Common myeloid progenitor, CD34-positive (primary cell): Measurements from ENCODE around the gene LPP.

Source experiments
- CTCF ChIA-PET: fragments of 350-600 bp; sonication (Branson Sonifier 250); formaldehyde crosslinking; loops from one replicate; lab custom pipeline; 2021; ENCODE audit warnings: antibody characterized with exemption; lab: Charles Lee
- POLR2A ChIA-PET: fragments of 350-600 bp; sonication (Branson Sonifier 250); formaldehyde crosslinking; loops from one replicate; lab custom pipeline; 2021; ENCODE audit warnings: antibody characterized with exemption; lab: Charles Lee
- DNase-seq, 3 donors: peaks; one replicate each; pipeline versions ENCODE4 v3.0.0 to v3.0.0-alpha.2; 2013
- H3K27ac ChIP-seq, 2 experiments: 1 replicate in 1 of 2; 2 replicates in 1 of 2; pipeline ENCODE4 v1.7.0; 2013; ENCODE audit warnings: inconsistent platforms in 2 of 2, low read length in 2 of 2, mild to moderate bottlenecking in 2 of 2, low read depth in 1 of 2, moderate library complexity in 1 of 2; ENCODE audit not compliant: severe bottlenecking in 2 of 2, insufficient read depth in 1 of 2, poor library complexity in 1 of 2
- H3K27me3 ChIP-seq, 5 experiments: replicated peaks in 2 of 5; 1 replicate in 3 of 5; 2 replicates in 2 of 5; pipeline versions ENCODE4 v1.6.1 to v1.7.0; 2013; ENCODE audit warnings: low read length in 4 of 5, mild to moderate bottlenecking in 2 of 5, moderate library complexity in 2 of 5, inconsistent platforms in 1 of 5; ENCODE audit not compliant: insufficient read depth in 5 of 5, control insufficient read depth in 4 of 5
- H3K36me3 ChIP-seq, 4 experiments: 1 replicate in 2 of 4; 2 replicates in 2 of 4; pipeline versions ENCODE4 v1.6.1 to v1.7.0; 2013; ENCODE audit warnings: low read length in 3 of 4, control low read depth in 1 of 4, mild to moderate bottlenecking in 1 of 4; ENCODE audit not compliant: control insufficient read depth in 4 of 4, insufficient read depth in 4 of 4
- H3K4me1 ChIP-seq, 4 experiments: 1 replicate in 3 of 4; 2 replicates in 1 of 4; pipeline versions ENCODE4 v1.6.1 to v1.7.1; 2013; ENCODE audit warnings: low read length in 3 of 4, mild to moderate bottlenecking in 3 of 4, control low read depth in 1 of 4, inconsistent platforms in 1 of 4, moderate library complexity in 1 of 4; ENCODE audit not compliant: control insufficient read depth in 4 of 4, insufficient read depth in 4 of 4; ENCODE audit errors: control extremely low read depth in 1 of 4
- H3K4me3 ChIP-seq, 7 experiments: 1 replicate in 4 of 7; 2 replicates in 3 of 7; pipeline versions ENCODE4 v1.5.1 to v1.7.0; 2013; ENCODE audit warnings: mild to moderate bottlenecking in 7 of 7, low read length in 6 of 7, moderate library complexity in 6 of 7, inconsistent platforms in 2 of 7, low read depth in 2 of 7, control low read depth in 1 of 7; ENCODE audit not compliant: insufficient read depth in 4 of 7, control insufficient read depth in 1 of 7; ENCODE audit errors: extremely low read depth in 1 of 7
- H3K9me3 ChIP-seq, 5 experiments: 1 replicate in 4 of 5; 2 replicates in 1 of 5; pipeline versions ENCODE4 v1.6.1 to v1.7.1; 2013; ENCODE audit warnings: low read length in 4 of 5, mild to moderate bottlenecking in 2 of 5, inconsistent platforms in 1 of 5, low read depth in 1 of 5, moderate library complexity in 1 of 5; ENCODE audit not compliant: control insufficient read depth in 4 of 5, insufficient read depth in 2 of 5; ENCODE audit errors: control extremely low read depth in 1 of 5
- WGBS: methylation state at CpG from one replicate; pipeline ENCODE4 v1.1.5; 2013; ENCODE audit not compliant: insufficient coverage; 5-methylcytosine and 5-hydroxymethylcytosine counted together

The LPP gene

GRCh38 chr3:188215129-188215528 is 61.2 kb downstream of the LPP start:
- Histone ChIP-seq H3K36me3 (peaks cover 0 to 4% (median 1%) of the 10 kb centered on the region in 4 experiments), H3K4me1 (peaks cover 0 to 15% (median 6%) of the 10 kb centered on the region in 4 experiments), H3K4me3 (no peak overlapping the region), H3K27me3 (no peaks in the 10 kb centered on the region), H3K27ac (no peak overlapping the region), H3K9me3 (no peaks in the 10 kb centered on the region)
- 100% methylated on average over 1 of the region's 2 CpGs for WGBS
- no peak for DNase-seq
- CTCF ChIA-PET, result interaction anchor here (1.0 kb wide), 1 partner anchor 739 kb away, joined by 3 read pairs; no protein-coding TSS in a partner anchor
- POLR2A ChIA-PET, result interaction anchor here (0.5 kb wide), 1 partner anchor 149 kb away, joined by 7 read pairs; no protein-coding TSS in a partner anchor

GRCh38 chr3:188217011-188217463 is 63.1 kb downstream of the LPP start:
- DNase-seq, result no peak
- CTCF ChIA-PET, result interaction anchor here (0.6 to 1.4 kb wide), 3 partner anchors 10 to 35 kb away, joined by 3 to 4 read pairs (median 3); no protein-coding TSS in a partner anchor
- Histone ChIP-seq H3K9me3 (no peaks in the 10 kb centered on the region), H3K4me3 (no peak overlapping the region), H3K36me3 (peaks cover 0 to 4% (median 2%) of the 10 kb centered on the region in 4 experiments), H3K4me1 (peaks cover 0 to 15% (median 6%) of the 10 kb centered on the region in 4 experiments), H3K27me3 (no peaks in the 10 kb centered on the region), H3K27ac (no peak overlapping the region)
- POLR2A ChIA-PET, result no interaction called here
- 87% methylated on average over 3 of the region's 4 CpGs for WGBS

GRCh38 chr3:188217726-188218125 is 63.8 kb downstream of the LPP start:
- ChIA-PET CTCF (interaction anchor here (0.6 to 1.4 kb wide), 3 partner anchors 9 to 35 kb away, joined by 3 to 4 read pairs (median 3); no protein-coding TSS in a partner anchor), POLR2A (no interaction called here)
- Histone ChIP-seq H3K36me3 (peaks cover 0 to 4% (median 2%) of the 10 kb centered on the region in 4 experiments), H3K27ac (no peak overlapping the region), H3K9me3 (no peaks in the 10 kb centered on the region), H3K27me3 (no peaks in the 10 kb centered on the region), H3K4me3 (no peak overlapping the region), H3K4me1 (peaks cover 0 to 15% (median 6%) of the 10 kb centered on the region in 4 experiments)
- WGBS, result 80% methylated on average over 4 of the region's 4 CpGs
- DNase-seq, result no peak

- no peaks in the 10 kb centered on the region for H3K27me3 ChIP-seq
- WGBS, result no CpG with 5 or more reads among the region's 1 CpG
- H3K36me3 ChIP-seq, result peaks cover 0 to 4% (median 2%) of the 10 kb centered on the region in 4 experiments
- H3K4me3 ChIP-seq, result no peak overlapping the region
- H3K27ac ChIP-seq, result no peak overlapping the region
- H3K9me3 ChIP-seq, result no peaks in the 10 kb centered on the region
- peaks cover 0 to 15% (median 6%) of the 10 kb centered on the region in 4 experiments for H3K4me1 ChIP-seq
- ChIA-PET CTCF (interaction anchor here (1.4 kb wide), 1 partner anchor 13 kb away, joined by 4 read pairs; no protein-coding TSS in a partner anchor), POLR2A (no interaction called here)
- DNase-seq, result no peak
Measured at GRCh38 chr3:188218603-188219002, 64.6 kb downstream of the LPP start.

GRCh38 chr3:188219147-188219546 is 65.2 kb downstream of the LPP start:
- no peak for DNase-seq
- H3K27ac ChIP-seq, result no peak overlapping the region
- peaks cover 0 to 15% (median 5%) of the 10 kb centered on the region in 4 experiments for H3K4me1 ChIP-seq
- WGBS, result 100% methylated on average over 2 of the region's 5 CpGs
- H3K9me3 ChIP-seq, result no peaks in the 10 kb centered on the region
- POLR2A ChIA-PET, result no interaction called here
- CTCF ChIA-PET, result no interaction called here
- no peak overlapping the region for H3K4me3 ChIP-seq
- no peaks in the 10 kb centered on the region for H3K27me3 ChIP-seq
- H3K36me3 ChIP-seq, result peaks cover 0 to 4% (median 2%) of the 10 kb centered on the region in 4 experiments

GRCh38 chr3:188220097-188220788 is 66.3 kb downstream of the LPP start:
- no peak for DNase-seq
- POLR2A ChIA-PET, result no interaction called here
- no peak overlapping the region for H3K4me3 ChIP-seq
- peaks cover 0 to 4% (median 2%) of the 10 kb centered on the region in 4 experiments for H3K36me3 ChIP-seq
- 96% methylated on average over 5 of the region's 6 CpGs for WGBS
- H3K4me1 ChIP-seq, result peaks cover 0 to 6% (median 3%) of the 10 kb centered on the region in 4 experiments
- no peaks in the 10 kb centered on the region for H3K27me3 ChIP-seq
- H3K27ac ChIP-seq, result no peak overlapping the region
- no peaks in the 10 kb centered on the region for H3K9me3 ChIP-seq
- CTCF ChIA-PET, result no interaction called here
